ENCODE measurements around the gene F5. TPM values are rescaled to one million over a fixed set of nuclear protein-coding genes. Genes with fewer than 3 reads are reported as not detected.

F5 gene
- total and polyA plus RNA-seq, 2 of the 13 experiments (the other 11 are each of a cell fraction or from before 2014, with no cell fraction given): 38.3 to 64.0 TPM

- TF ChIP-seq AHDC1 (CRISPR knock-in tag; IDR thresholded peaks at IDR 0.05; ENCODE audit: borderline replicate concordance) (no peak; the same call in 1 of the 2 replicates), PPARG (CRISPR knock-in tag; conservative IDR thresholded peaks at IDR 0.05) (no peak; the same call in 1 of the 2 replicates), KMT2B (CRISPR knock-in tag; IDR thresholded peaks at IDR 0.05) (peak; percentile 81), ZSCAN5A (CRISPR knock-in tag; IDR thresholded peaks at IDR 0.05; ENCODE audit: borderline replicate concordance) (0 out of 2 replicates have a peak, but pooled peaks have one; percentile 37), STAT6 (CRISPR knock-in tag; IDR thresholded peaks at IDR 0.05; ENCODE audit: borderline replicate concordance) (no peak; the same call in 1 of the 2 replicates), POLR2A (IDR thresholded peaks at IDR 0.05; ENCODE audit: insufficient read depth in 1 of 2, low read depth in 2 of 2, low read length in 2 of 2) (peak; percentile 95 to 96), ZBTB7A (CRISPR knock-in tag; IDR thresholded peaks at IDR 0.05) (no peak), ZNF138 (CRISPR knock-in tag; IDR thresholded peaks at IDR 0.05; ENCODE audit: low read depth) (peak; percentile 92; the same call in 1 of the 2 replicates), ZNF800 (CRISPR knock-in tag; IDR thresholded peaks at IDR 0.05) (peak; percentile 64), ZNF737 (CRISPR knock-in tag; IDR thresholded peaks at IDR 0.05; ENCODE audit: borderline replicate concordance) (peak; percentile 19; the same call in 1 of the 2 replicates), NFE2L2 (IDR thresholded peaks at IDR 0.05; ENCODE audit: low read length) (no peak), ZBTB42 (CRISPR knock-in tag; IDR thresholded peaks at IDR 0.05) (no peak), AGO1 (IDR thresholded peaks at IDR 0.05; ENCODE audit: low read depth, low read length, poor library complexity, severe bottlenecking) (no peak), ELF3 (CRISPR knock-in tag; IDR thresholded peaks at IDR 0.05) (peak; percentile 51; the same call in 1 of the 2 replicates), FIP1L1 (IDR thresholded peaks at IDR 0.05; ENCODE audit: borderline replicate concordance, insufficient read depth, low read depth, low read length) (no peak), ZNF282 (IDR thresholded peaks at IDR 0.05; ENCODE audit: partially characterized antibody) (no peak)
Observed at GRCh38 chr1:169485431-169486280, 100.6 kb downstream of the F5 start, which contains the start of gene SLC19A2 (continued).

All from HepG2 (cell line).